Body of pancreas (tissue), 4 donors: ENCODE measurements around the gene CFAP52. TPM values are rescaled to one million over a fixed set of nuclear protein-coding genes. Genes with fewer than 3 reads are reported as not detected.
"Not testable (repeated sequence)": the region's sequence is repeated elsewhere in the genome, so short reads cannot be mapped to it uniquely, and the experiment has no call there.

Experiments
- ATAC-seq: fragments of 150-250 bp; one replicate; pipeline ENCODE4 v1.9.1; 2016
- DNase-seq, 4 donors: peaks; one replicate each; pipeline ENCODE4 v3.0.0-alpha.2; 2019
- H3K27ac ChIP-seq, 4 donors: fragments of 200-600 bp; sonication (generic); 1 replicate in 3 of 4; 2 replicates in 1 of 4; pipeline versions ENCODE4 v1.5.1 to v1.6.1; 2016 to 2019; ENCODE audit warnings: mild to moderate bottlenecking in 1 of 4, mixed read lengths in 1 of 4, moderate library complexity in 1 of 4
- H3K27me3 ChIP-seq, 2 donors: fragments of 200-600 bp; sonication (generic); one replicate each; pipeline ENCODE4 v1.6.0; 2016; ENCODE audit warnings: mild to moderate bottlenecking in 1 of 2
- H3K36me3 ChIP-seq, 2 donors: fragments of 200-600 bp; sonication (generic); replicated peaks in 1 of 2; 2 replicates each; pipeline ENCODE4 v1.5.1; 2016; ENCODE audit warnings: low read depth in 2 of 2; ENCODE audit not compliant: insufficient read depth in 1 of 2
- H3K4me1 ChIP-seq: fragments of 200-600 bp; sonication (generic); one replicate; pipeline ENCODE4 v1.6.0; 2016
- H3K4me3 ChIP-seq, 2 donors: fragments of 200-600 bp; sonication (generic); 1 replicate in 1 of 2; 2 replicates in 1 of 2; pipeline ENCODE4 v1.5.1; 2016 to 2019
- H3K9me3 ChIP-seq, 3 donors: fragments of 200-600 bp; sonication (generic); 1 replicate in 2 of 3; 2 replicates in 1 of 3; pipeline ENCODE4 v1.5.1; 2016
- POLR2A ChIP-seq, 3 donors: fragments of 450-650 bp; IDR thresholded peaks; one replicate each; pipeline ENCODE4 v1.6.1; 2016; ENCODE audit warnings: antibody characterized with exemption in 3 of 3, mild to moderate bottlenecking in 2 of 3
- WGBS, 2 donors: methylation state at CpG; one replicate each; pipeline ENCODE4 v1.1.5; 2017; 5-methylcytosine and 5-hydroxymethylcytosine counted together
- intact Hi-C: fragments of 100-400 bp; cut with DNase I; formaldehyde crosslinking; loops from one replicate; pipeline ENCODE4 v1.15.1; 2023
- total RNA-seq, 2 donors: library from RNA; depleted of rRNA; stranded (reverse); fragments of >200 nt; gene quantifications; one replicate each; pipeline ENCODE4 v1.1.0, GENCODE V29; 2016
- TF ChIP-seq, protein P1 (sequence below), 7 experiments: fragments of 450-650 bp in 4 of 7; fragments of 200-600 bp in 3 of 7; sonication (generic) in 3 of 7; IDR thresholded peaks; one replicate each; pipeline ENCODE4 v1.5.1; 2016 to 2019; ENCODE audit warnings: antibody characterized with exemption in 7 of 7

The CFAP52 gene
- total RNA-seq, 2 donors from 2014 or later, result not detected

GRCh38 chr17:9606453-9606852, 30.0 kb downstream of the CFAP52 start:
- Histone ChIP-seq H3K4me3 (no peak overlapping the region), H3K27ac (no peak overlapping the region), H3K4me1 (no peaks in the 10 kb centered on the region), H3K9me3 (no peaks in the 10 kb centered on the region), H3K36me3 (no peaks in the 10 kb centered on the region), H3K27me3 (no peaks in the 10 kb centered on the region)
- TF ChIP-seq, protein P1, sequence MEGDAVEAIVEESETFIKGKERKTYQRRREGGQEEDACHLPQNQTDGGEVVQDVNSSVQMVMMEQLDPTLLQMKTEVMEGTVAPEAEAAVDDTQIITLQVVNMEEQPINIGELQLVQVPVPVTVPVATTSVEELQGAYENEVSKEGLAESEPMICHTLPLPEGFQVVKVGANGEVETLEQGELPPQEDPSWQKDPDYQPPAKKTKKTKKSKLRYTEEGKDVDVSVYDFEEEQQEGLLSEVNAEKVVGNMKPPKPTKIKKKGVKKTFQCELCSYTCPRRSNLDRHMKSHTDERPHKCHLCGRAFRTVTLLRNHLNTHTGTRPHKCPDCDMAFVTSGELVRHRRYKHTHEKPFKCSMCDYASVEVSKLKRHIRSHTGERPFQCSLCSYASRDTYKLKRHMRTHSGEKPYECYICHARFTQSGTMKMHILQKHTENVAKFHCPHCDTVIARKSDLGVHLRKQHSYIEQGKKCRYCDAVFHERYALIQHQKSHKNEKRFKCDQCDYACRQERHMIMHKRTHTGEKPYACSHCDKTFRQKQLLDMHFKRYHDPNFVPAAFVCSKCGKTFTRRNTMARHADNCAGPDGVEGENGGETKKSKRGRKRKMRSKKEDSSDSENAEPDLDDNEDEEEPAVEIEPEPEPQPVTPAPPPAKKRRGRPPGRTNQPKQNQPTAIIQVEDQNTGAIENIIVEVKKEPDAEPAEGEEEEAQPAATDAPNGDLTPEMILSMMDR (IDR thresholded peaks at IDR 0.05), result no peak
- TF ChIP-seq POLR2A (IDR thresholded peaks at IDR 0.05), result no peak
- DNase-seq (no peak), ATAC-seq (no peak)
- WGBS, 2 donors, result 82 to 85% methylated on average over 6 of the region's 6 CpGs
- intact Hi-C loops, result no loop called here

DNA sequence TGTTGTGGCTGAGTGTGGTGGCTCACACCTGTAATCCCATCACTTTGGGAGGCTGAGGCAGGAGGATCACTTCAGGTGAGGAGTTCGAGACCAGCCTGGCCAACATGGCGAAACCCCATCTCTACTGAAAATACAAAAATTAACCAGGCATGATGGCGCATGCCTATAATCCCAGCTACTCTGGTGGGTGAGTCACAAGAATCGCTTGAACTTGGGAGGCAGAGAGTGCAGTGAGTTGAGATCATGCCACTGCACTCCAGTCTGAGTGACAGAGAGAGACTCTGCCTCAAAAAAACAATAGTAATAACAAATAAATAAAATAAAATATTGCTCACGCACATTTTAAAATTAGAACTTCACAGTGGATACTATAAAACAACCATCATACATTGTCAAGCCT, 30.6 kb downstream of the CFAP52 start:
- ATAC-seq, intact Hi-C loops, H3K9me3 ChIP-seq, H3K4me1 ChIP-seq, H3K36me3 ChIP-seq, H3K27me3 ChIP-seq, H3K4me3 ChIP-seq, DNase-seq, H3K27ac ChIP-seq: not testable (repeated sequence)
- WGBS, 2 donors, result 70 to 72% methylated on average over 5 of the region's 5 CpGs

DNA sequence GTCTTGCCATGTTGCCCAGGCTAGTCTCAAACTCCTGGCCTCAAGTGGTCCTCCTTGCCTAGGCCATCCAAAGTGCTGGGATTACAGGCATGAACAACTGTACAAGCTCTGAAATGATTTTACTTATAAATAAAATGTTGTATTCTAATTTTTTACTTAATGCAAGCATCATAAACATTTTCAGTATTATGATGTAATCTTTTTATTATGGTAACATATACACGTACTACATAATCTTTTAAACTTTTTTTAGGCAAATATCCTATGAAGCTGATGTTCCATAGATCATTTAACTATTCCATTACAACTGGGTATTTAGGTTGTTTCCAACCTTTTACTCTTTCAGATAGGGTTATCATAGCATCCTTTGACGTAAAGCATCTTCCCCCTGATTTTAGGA, 35.1 kb downstream of the CFAP52 start:
- WGBS, 2 donors, result 55 to 61% methylated on average over 2 of the region's 2 CpGs
- TF ChIP-seq, protein P1 (IDR thresholded peaks at IDR 0.05), result no peak
- no peak for TF ChIP-seq POLR2A (IDR thresholded peaks at IDR 0.05)
- no peaks in the 10 kb centered on the region for H3K27me3 ChIP-seq
- DNase-seq (no peak), ATAC-seq (no peak)
- H3K27ac ChIP-seq, result no peak overlapping the region
- no peaks in the 10 kb centered on the region for H3K4me1 ChIP-seq
- no peak overlapping the region for H3K4me3 ChIP-seq
- intact Hi-C loops, result no loop called here
- H3K9me3 ChIP-seq, result no peaks in the 10 kb centered on the region
- H3K36me3 ChIP-seq, result no peaks in the 10 kb centered on the region

DNA sequence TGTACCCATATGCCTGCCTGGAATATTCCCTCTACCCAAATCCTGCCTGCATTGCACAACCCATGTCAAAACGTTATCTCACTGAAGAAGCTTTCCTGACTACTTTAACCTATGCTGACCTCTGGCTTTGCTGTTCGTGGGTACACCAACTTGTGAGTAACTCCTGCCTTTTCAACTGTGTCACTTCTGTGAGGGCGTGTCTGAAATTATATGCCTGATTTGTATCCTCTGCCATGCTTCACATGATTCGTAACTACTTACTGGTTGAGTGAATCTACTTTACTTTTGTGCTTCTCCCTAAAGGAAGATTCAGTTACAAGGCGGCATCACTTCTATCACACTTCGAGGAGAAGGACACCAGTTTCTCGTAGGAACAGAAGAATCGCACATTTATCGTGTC, 35.6 kb downstream of the CFAP52 start:
- no peaks in the 10 kb centered on the region for H3K36me3 ChIP-seq
- WGBS, 2 donors, result 66 to 68% methylated on average over 9 of the region's 9 CpGs
- no peaks in the 10 kb centered on the region for H3K4me1 ChIP-seq
- H3K4me3 ChIP-seq, result no peak overlapping the region
- intact Hi-C loops, result no loop called here
- no peaks in the 10 kb centered on the region for H3K27me3 ChIP-seq
- TF ChIP-seq POLR2A (IDR thresholded peaks at IDR 0.05), result no peak
- TF ChIP-seq, protein P1 (IDR thresholded peaks at IDR 0.05), result no peak
- no peak for DNase-seq
- no peak overlapping the region for H3K27ac ChIP-seq
- no peaks in the 10 kb centered on the region for H3K9me3 ChIP-seq
- no peak for ATAC-seq

- WGBS, 2 donors, result 40 to 44% methylated on average over 2 of the region's 2 CpGs
- Histone ChIP-seq H3K4me1 (no peaks in the 10 kb centered on the region), H3K36me3 (no peaks in the 10 kb centered on the region), H3K27ac (no peak overlapping the region), H3K9me3 (no peaks in the 10 kb centered on the region), H3K4me3 (no peak overlapping the region), H3K27me3 (no peaks in the 10 kb centered on the region)
- intact Hi-C loops, result no loop called here
- TF ChIP-seq, protein P1 (IDR thresholded peaks at IDR 0.05), result no peak
- TF ChIP-seq POLR2A (IDR thresholded peaks at IDR 0.05), result no peak
- DNase-seq (no peak), ATAC-seq (no peak)
These were observed 39.0 kb downstream of the CFAP52 start for GRCh38 chr17:9615486-9615885.
